HS-5 (cell line): ENCODE results near the gene XPOT.

ENCODE experiments used
- DNase-seq: peaks from one replicate; pipeline ENCODE4 v3.0.0-alpha.2; 2012; ENCODE audit warnings: low read depth

XPOT gene

GRCh38 chr12:64469455-64470142 is 65.4 kb downstream of the XPOT start:
- no peak for DNase-seq

- DNase-seq = no peak
Measured at GRCh38 chr12:64470495-64470894, 66.3 kb downstream of the XPOT start.

- no peak for DNase-seq
Measured at GRCh38 chr12:64473176-64473575, 69.0 kb downstream of the XPOT start.

DNA sequence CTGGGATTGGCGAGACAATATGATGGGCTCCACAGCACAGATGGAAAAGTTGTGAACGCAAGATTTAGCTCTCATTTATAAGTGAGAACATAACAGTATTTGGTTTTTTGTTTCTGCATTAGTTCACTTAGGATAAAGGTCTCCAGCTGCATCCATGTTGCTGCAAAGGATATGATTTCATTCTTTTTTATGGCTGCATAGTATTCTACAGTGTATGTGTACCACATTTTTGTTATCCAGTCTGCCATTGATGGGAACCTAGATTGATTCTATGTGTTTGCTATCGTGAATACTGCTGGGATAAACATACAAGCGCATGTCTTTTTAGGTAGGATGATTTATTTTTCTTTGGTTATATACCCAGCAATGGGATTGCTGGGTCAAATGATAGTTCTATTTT is 71.3 kb downstream of the XPOT start:
- no peak for DNase-seq

DNA sequence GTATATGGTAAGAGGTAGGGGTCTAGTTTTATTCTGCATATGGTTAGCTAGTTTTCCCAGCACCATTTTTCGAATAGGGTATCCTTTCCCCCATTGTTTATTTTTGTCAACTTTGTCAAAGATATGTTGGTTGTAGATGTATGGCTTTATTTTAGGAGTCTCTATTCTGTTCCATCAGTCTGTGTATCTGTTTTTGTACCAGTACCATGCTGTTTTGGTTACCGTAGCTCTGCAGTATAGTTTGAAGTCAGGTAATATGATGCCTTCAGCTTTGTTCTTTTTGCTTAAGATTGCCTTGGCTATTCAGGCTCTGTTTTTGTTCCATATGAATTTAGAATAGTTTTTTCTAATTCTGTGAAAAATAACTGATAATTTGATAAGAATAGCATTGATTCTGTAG is 72.7 kb downstream of the XPOT start:
- DNase-seq = no peak

DNA sequence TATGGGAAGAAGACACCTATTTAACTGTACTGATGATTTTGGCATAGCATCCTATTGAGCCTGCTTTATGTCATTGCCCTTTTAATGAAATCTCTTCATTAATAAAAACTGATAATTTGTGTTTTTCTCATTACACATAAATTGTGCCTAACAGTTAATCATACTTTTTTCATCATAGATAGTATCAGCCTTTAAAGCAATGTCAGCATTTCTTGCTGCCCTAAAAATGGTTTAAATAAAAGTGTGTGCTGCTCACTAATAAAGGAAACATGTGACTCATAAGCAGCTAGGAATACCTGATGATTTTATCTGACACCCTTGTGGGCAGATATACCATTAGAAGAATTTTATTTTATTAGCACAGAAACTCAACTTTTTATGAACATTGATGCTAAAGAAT is 74.5 kb downstream of the XPOT start:
- DNase-seq = no peak

DNA sequence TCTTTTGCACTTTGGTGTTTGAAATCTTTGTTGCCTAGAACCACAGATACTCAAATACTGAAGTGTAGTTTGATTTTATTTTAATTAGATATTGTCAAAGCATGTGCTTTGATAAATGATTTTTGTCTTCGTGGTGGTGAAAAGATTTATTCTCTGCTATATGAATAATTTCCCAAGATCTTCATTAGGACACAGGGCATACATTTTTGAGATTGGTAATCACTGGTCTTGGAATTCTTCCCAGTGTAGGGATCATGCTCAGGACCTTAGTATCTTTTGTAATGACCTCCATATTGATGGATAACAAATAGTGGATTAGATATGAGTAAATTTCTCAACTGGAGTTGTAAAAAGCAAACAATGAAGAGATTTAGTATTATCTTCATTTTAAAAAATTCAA is 76.0 kb downstream of the XPOT start:
- peak; percentile 83 for DNase-seq

- DNase-seq = no peak
Measured at GRCh38 chr12:64486657-64487056, 82.5 kb downstream of the XPOT start.

DNA sequence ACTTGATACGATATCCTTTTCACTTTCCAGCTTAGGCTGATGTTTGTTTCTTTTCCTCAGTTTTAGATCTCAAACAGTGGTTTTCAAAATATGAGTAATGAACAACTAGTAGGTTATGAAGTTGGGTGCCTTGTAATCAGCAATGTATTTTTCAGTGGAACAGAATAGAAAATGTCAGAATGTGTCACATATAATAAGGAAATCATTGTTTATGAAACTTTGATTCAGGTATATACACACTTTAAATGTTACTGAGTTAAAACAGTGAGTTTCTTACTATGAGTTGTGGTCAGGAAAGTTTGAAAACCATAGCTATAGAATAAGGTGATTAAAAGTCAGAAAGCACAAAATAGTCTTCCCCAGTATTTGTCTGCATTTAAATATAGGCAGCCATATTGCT is 87.5 kb downstream of the XPOT start:
- no peak for DNase-seq

DNA sequence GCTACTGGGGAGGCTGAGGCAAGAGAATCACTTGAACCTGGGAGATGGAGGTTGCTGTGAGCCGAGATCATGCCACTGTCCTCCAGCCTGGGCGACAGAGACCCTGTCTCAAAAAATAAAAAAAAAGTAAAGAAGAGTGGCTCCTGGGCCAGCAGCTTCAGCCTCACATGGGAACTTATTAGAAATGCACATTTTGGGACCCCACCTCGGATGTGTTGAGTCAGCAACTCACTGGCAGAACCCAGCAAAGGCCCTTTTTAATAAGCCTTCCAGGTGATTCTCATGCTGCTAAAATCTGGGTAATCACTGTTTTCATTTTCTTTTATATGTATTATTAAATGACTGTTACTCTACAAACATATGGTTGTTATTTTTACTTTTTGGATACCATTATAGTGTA is 89.3 kb downstream of the XPOT start:
- no peak for DNase-seq

- no peak for DNase-seq
Measured at GRCh38 chr12:64494998-64495729, 91.0 kb downstream of the XPOT start.

DNA sequence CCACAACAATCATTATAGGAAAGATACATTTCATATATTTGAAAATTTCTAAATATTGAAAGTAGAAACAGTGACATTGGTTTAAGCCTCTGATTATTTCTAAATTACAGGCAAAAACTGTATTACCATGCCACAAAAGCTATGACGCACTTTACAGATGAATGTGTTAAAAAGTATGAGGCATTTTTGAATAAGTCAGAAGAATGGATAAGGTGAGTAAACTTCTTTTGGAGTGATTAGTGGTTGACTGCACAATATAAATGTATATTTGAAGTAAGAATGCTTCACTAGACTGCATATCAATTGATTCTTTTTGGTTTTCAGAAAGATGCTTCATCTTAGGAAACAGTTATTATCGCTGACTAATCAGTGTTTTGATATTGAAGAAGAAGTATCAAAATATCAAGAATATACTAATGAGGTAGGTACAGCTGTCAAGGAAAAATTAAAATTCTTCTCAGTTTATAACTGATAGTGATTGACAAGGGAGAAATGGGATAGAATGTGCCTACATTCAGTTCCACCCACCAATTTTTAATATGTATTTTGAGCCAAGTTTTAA is 92.7 kb downstream of the XPOT start:
- DNase-seq = no peak

- no peak for DNase-seq
Measured at GRCh38 chr12:64497484-64497883, 93.3 kb downstream of the XPOT start.

GRCh38 chr12:64497903-64498302 is 93.7 kb downstream of the XPOT start:
- DNase-seq = no peak

GRCh38 chr12:64500394-64500793 is 96.2 kb downstream of the XPOT start:
- no peak for DNase-seq
